Measurements from ENCODE around the gene NUTM1.
"Not testable (repeated sequence)": the region's sequence is repeated elsewhere in the genome, so short reads cannot be mapped to it uniquely, and the experiment has no call there.

GRCh38 chr15:34392981-34393380, 49.9 kb downstream of the NUTM1 start:
- TF ChIP-seq CTCF (conservative IDR thresholded peaks at IDR 0.05; ENCODE audit: low read length); EZH2phosphoT487 (IDR thresholded peaks at IDR 0.05; ENCODE audit: borderline replicate concordance): not testable (repeated sequence)
